Neutrophil (primary cell): Measurements from ENCODE around the gene RMDN3.

ENCODE experiments used
- H3K27ac ChIP-seq: fragments of 200-600 bp; sonication (generic); 2 replicates; pipeline ENCODE4 v1.5.1; 2016; ENCODE audit warnings: mild to moderate bottlenecking, moderate library complexity
- H3K27me3 ChIP-seq: fragments of 200-600 bp; sonication (generic); 2 replicates; pipeline ENCODE4 v1.6.0; 2016; ENCODE audit warnings: mild to moderate bottlenecking
- H3K36me3 ChIP-seq: fragments of 200-600 bp; sonication (generic); 2 replicates; pipeline ENCODE4 v1.5.1; 2017
- H3K4me1 ChIP-seq, 2 experiments: fragments of 200-600 bp in 1 of 2; sonication (generic) in 1 of 2; 1 replicate in 1 of 2; 2 replicates in 1 of 2; pipeline versions ENCODE4 v1.5.1 to v1.6.1; 2013 to 2016; ENCODE audit warnings: low read depth in 1 of 2, low read length in 1 of 2, mild to moderate bottlenecking in 1 of 2, moderate library complexity in 1 of 2; ENCODE audit not compliant: control insufficient read depth in 1 of 2, insufficient read depth in 1 of 2
- H3K4me3 ChIP-seq, 2 experiments: fragments of 200-600 bp in 1 of 2; sonication (generic) in 1 of 2; 1 replicate in 1 of 2; 2 replicates in 1 of 2; pipeline ENCODE4 v1.5.1; 2013 to 2016; ENCODE audit warnings: low read depth in 1 of 2, low read length in 1 of 2, mild to moderate bottlenecking in 1 of 2, moderate library complexity in 1 of 2
- H3K9me3 ChIP-seq: fragments of 200-600 bp; sonication (generic); 2 replicates; pipeline ENCODE4 v1.5.1; 2016
- CTCF ChIP-seq: fragments of 200-600 bp; sonication (generic); IDR thresholded peaks from 2 replicates; pipeline ENCODE4 v1.5.1; 2016; ENCODE audit warnings: antibody characterized with exemption

The RMDN3 gene

GRCh38 chr15:40691737-40692136, 63.3 kb downstream of the RMDN3 start:
- H3K27ac ChIP-seq, result no peak overlapping the region
- no peak for TF ChIP-seq CTCF
- H3K4me3 ChIP-seq, result no peak overlapping the region
- no peaks in the 10 kb centered on the region for H3K36me3 ChIP-seq
- no peaks in the 10 kb centered on the region for H3K27me3 ChIP-seq
- peaks cover 20 to 22% of the 10 kb centered on the region in 2 experiments for H3K4me1 ChIP-seq
- no peaks in the 10 kb centered on the region for H3K9me3 ChIP-seq

- H3K36me3 ChIP-seq, result no peaks in the 10 kb centered on the region
- no peak overlapping the region for H3K4me3 ChIP-seq
- H3K27me3 ChIP-seq, result no peaks in the 10 kb centered on the region
- no peak overlapping the region for H3K27ac ChIP-seq
- no peak for TF ChIP-seq CTCF
- H3K9me3 ChIP-seq, result no peaks in the 10 kb centered on the region
- H3K4me1 ChIP-seq, result peaks cover 8 to 9% of the 10 kb centered on the region in 2 experiments
Observed at GRCh38 chr15:40688932-40689799, 65.9 kb downstream of the RMDN3 start.
